ENCODE results near the gene FRMD4B.

DNA sequence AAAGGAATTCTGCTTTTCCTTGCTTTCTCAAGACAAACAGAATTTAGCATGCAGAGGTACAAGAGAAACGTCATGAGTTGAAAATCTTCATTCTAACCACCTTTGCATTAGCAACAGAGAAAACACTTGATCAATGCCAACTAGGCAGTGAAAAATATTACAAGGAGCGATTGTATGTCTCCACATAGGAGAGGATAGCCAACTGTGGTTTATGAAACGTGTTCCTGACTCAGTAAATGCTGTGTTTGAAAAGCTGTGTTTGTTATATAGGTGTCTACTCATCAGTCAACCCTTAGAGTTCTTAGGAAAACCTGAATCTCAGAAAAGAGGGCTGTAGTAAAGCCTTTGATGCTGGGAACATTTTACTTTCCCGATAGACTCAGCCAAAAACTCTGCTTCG, 102.4 kb downstream of the FRMD4B start:
- TF ChIP-seq POLR2A (IDR thresholded peaks at IDR 0.05; ENCODE audit: low read depth) (no peak), POLR2AphosphoS5 (IDR thresholded peaks at IDR 0.05) (no peak)

Data from esophagus muscularis mucosa (tissue), 2 donors.